GM04504 (cell line): ENCODE measurements around the gene DES.
"Not testable (repeated sequence)": the region's sequence is repeated elsewhere in the genome, so short reads cannot be mapped to it uniquely, and the experiment has no call there.

Source experiments
- DNase-seq: peaks from one replicate; pipeline ENCODE4 v3.0.0-alpha.2; 2012; ENCODE audit warnings: low read depth

The DES gene

DNA sequence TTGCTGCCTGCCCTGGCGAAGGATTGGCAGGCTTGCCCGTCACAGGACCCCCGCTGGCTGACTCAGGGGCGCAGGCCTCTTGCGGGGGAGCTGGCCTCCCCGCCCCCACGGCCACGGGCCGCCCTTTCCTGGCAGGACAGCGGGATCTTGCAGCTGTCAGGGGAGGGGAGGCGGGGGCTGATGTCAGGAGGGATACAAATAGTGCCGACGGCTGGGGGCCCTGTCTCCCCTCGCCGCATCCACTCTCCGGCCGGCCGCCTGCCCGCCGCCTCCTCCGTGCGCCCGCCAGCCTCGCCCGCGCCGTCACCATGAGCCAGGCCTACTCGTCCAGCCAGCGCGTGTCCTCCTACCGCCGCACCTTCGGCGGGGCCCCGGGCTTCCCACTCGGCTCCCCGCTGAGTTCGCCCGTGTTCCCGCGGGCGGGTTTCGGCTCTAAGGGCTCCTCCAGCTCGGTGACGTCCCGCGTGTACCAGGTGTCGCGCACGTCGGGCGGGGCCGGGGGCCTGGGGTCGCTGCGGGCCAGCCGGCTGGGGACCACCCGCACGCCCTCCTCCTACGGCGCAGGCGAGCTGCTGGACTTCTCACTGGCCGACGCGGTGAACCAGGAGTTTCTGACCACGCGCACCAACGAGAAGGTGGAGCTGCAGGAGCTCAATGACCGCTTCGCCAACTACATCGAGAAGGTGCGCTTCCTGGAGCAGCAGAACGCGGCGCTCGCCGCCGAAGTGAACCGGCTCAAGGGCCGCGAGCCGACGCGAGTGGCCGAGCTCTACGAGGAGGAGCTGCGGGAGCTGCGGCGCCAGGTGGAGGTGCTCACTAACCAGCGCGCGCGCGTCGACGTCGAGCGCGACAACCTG, at the start of gene DES:
DES (plus strand) TSS at position 223 of the 857 bp plus-strand sequence; CDS start at position 309, 86 bp downstream.
- no peak for DNase-seq

DNA sequence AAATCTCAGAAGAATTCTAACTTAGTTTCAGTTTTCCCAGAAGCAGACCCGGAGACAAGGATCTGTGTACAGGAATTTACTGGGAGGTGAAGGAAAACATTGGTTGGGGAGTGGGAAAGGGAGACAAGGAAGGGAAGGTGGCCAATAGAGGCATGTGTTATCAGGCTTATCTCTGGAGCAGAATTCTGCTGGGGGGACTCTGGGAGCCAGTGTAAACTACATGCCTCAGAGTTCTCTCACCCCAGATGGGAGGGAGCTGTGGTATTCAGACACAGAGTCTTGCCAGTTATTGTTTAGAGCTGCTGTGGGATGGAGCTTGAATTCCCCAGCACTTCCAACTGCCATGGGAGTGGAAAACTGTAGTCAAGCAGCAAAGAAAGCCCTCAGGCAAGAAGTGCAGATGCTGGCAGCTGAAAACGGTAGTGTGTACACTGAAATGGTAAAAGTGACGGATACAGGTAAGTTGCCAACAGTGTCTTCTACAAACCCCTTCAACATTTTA, 49.4 kb upstream of the DES start:
- peak; percentile 61 for DNase-seq

DNA sequence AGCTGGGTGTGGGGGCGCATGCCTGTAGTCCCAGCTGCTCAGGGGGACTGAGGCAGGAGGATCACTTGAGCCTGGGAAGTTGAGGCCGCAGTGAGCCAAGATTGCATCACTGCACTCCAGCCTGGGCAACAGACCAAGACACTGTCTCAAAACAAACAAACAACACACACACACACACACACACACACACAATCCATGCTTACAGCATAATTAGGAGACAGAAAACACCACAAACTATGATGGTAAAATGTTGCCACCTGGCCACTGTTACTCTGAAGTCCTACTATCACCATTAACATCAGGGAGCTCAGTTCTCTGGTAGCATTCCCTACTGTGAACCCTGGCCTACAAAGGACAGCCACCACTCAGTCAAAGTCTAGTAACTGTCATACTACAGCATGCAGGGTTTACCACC, 48.7 kb upstream of the DES start:
- peak; percentile 44 for DNase-seq

DNA sequence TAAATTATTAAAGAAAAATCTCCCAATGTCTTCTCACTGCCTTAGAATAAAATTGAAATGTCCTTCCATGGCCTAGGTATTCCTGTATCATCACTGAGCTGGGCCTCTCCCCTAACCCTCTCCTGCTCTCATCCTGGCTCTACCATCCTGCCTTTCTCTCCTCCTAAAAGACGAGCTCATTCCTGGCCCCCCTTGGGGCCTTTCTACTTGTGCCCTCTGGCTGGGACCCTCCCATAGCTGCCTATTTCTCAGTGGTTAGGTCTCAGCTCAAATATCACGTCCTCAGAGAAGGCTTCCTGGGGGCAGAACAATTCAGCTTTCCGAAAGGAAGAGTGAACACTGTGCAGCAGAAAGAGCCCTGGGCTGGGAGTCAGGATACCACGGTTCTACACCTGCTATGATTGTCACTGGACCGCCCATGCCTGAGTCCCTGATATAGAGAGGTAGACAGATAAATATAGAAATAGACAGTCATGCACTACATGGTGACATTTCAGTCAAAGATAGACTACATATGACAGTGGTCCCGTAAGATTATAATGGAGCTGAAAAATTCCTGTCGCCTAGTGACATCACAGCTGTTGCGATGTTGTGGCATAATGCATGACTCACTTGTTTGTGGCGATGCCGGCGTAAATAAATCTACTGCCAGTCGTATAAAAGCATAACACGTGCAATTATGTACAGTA, 39.9 kb upstream of the DES start:
- no peak for DNase-seq

DNA sequence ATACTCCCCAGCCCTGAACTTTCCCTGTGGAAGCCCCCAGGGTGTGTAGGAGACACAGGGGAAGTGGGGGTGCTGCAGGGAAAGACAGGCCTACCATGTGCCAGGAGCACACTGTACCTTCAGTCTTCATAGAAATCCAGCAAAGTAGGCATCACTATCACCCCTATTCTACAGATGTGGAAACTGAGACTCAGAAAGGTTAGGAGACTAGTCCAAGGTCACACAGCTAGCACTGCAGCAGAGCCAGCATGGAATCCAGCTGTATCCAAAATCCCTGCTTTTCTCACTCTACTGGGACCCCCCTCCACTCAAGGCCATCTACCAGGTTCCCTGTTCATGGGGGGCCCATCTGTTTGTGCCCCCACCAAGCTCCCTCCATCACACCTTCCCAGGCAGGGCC, 37.3 kb upstream of the DES start:
- DNase-seq = no peak

DNA sequence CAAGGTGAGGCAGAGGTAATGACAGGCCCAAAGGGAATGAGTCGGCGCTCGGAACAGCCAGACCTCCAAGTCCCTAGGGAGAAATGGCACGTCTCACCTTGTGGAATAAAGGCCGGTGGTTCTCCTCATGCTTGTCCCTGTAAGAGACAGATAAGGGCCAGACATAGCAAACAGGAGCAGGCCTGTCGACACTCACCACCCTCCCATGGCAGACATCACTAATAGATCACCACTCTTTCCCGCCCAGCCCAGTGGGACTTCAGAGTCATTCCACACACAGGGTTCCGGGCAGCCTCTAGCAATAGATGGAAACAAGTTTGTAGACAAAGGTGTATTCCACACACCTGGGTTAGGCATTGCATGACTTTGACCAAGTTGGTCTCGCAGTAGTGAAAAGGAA, 36.7 kb upstream of the DES start:
- no peak for DNase-seq

DNA sequence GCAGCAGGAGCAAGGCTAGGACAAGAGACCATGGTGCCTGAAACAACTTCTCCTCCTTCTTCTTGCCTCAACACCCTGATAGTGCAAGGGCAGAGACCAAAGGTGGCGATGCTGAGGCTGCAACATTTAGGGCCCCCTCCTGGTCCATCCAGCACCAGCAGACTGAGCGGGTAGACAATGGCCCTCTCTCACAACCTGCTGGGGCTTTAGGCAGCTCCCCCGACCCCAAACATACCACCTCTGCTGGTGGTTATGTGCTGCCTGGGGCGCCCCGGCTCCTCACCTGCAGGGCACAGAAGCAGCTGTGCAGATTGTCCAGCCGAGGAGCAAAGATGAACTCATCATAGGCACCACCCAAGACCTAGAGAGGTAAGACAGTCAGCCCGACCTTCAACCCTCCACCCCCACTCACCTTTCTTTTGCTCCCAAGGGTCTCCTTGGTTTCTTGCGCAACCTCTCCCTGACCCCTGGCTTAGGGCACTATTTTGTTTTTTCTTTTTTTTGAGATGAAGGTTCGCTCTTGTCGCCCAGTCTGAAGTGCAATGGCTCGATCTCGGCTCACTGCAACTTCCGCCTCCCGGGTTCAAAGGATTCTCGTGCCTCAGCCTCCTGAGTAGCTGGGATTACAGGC, 34.0 kb upstream of the DES start:
- no peak for DNase-seq

DNA sequence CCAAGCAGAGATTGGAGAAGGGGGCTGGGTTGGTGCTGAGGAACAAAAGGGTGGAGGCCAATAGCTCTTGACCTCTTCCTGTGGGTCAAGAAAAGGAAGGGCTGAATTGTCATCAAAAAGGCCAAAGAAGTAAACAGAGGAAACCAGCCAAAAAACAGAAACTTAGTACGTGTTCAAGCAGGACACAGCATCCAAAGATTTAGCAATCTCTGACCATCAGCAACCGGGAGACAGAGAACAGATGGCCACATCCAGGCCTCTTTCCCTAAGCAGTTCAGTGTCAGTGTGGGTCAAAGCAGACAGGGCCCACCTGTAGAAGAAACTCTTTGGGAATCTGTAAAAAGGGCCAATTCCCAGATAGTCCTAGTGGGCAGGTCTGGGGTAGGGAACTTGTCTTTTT, 33.3 kb upstream of the DES start:
- DNase-seq = no peak

DNA sequence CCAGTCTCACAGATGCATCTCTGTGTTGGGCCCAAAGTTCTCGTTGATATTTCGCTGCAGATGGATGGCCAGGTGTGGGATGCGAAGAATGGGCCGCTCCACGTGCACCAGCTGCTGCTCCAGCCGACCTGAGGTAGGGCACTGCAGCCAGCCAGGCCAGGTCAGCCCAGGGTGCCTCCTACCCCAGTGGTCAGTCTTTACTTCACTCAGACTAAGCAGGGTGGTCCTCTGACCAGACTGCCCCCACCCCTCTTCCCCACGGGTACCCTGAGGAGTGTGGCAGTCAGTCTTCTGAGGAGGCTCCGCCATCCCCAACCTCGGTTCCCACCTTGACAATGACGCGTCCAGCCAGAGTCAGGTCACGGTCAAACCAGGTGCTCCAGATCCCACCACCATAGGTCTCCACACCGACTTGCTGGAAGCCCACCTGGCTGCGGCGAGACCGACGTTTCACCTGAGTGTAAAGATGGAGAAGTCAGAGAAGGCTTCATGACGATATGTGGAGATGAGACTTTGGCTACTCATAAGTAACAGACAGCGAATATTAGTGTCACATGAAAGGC, 32.1 kb upstream of the DES start:
- no peak for DNase-seq

DNA sequence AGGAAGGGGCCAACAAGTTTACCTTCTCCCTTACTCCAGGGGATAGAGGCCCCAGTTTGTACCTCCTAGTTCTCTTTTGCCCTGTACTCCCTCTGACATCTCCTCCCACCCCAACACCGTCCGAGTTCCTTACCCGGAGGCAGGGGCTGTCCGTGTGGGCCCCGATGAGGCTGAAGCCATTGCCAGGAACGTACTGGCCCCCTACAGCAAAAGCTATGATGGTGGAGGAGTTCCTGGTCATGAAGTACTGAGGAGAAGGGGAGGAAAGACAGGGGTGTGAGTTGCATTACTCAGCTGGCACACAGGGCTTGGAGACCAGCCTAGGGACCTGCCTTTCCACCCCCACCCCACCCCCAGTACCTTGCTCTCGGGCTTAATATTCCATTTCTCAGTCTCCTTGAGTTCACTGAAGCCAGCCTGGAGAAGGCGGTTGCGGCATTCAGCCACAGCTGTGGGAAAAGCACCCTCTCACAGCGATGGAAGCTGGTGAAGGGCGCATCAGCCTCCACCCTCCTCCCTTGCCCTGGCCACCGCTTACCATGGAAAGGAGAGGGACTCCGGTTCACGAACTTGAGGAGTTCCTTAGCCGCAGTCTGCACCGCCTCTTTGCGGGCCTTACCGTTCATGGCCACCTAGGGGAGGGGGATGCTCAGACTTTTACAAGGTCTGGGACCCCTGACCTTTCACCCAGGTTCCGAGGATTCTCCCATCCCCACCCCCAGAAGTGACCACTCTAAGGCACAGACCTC, 31.5 kb upstream of the DES start:
- DNase-seq = no peak

DNA sequence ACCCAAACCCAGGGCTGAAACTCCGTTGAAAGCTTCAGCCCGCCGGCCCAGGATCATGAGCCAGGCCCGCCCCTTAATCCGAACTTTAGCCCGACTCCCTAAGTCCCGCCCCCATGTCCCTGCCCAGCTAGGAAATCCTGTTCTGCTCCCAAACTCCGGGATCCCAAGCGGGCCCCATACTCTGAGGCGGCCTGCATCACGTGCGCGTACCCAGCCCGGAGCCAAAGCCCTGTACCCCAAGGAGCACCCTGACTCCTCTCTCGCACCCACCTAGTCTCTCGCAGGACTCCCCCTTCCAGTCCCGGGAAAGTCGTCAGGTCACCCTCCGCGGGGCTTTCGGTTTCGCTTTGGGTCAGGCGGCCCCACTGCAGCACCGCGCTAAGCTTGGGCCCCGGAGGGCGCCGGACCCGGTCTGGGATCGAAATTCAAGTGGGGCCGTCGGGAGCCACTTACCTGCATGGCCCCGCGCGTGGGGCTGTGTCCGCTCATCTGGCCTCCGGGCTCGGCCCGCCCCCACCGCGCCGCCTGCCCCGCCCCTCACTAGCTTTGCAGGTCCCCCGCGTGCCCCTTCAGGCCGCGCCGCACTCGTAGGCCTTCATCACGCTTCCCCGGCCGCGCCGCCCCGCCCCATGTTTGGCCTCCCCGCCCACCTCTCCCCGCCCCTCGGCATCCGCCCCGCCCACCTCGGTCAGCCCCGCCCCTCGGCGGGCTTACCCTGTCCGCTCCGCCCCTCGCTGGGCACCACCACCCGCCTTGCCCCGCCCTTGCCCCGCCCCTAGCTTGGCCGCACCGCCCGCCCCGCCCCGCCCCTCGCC, 30.7 kb upstream of the DES start, which contains the start of gene DNPEP:
DNPEP (minus strand) TSS at position 607 of the 815 bp plus-strand sequence; CDS start at position 489, 118 bp downstream.
- peak; percentile 83 for DNase-seq

DNA sequence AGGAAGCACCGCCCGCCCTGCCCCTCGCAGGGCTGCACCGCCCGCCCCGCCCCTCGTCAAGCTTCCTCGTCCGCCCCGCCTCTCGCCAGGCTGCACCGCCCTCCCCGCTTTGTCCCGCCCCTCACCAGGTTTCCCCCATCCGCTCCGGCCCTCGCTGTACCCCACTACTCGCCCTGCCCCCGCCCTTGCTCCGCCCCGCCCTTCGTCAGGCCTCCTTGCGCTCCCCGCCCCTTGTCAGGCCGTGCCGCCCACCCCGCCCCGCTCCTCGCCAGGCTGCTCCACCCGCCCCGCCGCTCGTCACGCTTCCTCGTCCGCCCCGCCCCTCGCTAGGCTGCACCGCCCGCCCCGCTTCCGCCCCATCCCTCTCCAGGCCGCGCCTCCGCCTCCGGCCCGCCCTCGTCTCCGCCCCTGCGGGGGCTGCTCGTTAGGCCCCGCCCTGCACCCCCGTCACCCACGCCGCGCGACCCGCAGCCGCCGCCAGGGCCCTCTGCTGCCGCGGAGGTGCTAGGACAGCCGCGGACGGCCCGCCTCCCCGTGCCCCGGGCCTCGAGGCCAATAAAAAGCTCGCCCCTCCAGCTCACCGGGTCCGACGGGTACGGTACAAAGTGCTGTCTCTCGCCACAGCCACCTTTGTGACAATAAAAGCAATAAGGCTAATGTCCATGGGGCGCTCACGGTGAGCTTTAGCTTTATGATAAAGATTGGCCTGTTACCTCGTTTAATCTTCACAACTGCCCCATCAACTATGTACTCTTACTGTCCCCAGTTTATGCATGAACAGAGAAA, 29.9 kb upstream of the DES start:
- peak; percentile 93 for DNase-seq

DNA sequence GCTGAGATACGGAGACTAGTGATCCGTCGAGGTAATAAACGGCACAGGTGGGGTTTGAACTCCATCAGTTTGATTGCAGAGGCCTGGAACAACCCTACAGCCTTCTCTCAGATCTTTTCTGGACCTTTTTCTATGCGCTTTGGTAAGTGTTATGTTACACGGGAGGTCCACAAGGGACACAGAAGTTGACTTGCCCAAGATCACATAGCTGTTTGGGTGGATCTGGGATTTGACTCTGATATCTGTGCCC, 29.3 kb upstream of the DES start:
- DNase-seq = no peak

DNA sequence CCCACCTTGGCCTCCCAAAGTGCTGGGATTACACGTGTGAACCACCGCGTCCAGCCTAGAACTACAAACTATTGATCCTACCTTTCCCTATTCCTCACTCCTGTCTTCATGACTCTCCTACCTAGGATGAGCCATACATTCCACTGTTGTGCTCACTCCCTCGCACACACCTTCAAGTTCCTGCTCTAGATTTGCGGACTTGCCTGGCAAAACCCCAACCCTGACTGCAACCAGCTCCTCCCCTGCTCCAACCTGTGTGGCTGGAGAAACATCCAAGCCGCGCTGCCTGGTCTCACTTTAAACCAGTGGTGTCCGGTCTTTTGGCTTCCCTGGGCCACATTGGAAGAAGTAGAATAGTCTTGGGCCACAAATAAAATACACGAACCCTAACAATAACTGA, 25.4 kb upstream of the DES start:
- no peak for DNase-seq

DNA sequence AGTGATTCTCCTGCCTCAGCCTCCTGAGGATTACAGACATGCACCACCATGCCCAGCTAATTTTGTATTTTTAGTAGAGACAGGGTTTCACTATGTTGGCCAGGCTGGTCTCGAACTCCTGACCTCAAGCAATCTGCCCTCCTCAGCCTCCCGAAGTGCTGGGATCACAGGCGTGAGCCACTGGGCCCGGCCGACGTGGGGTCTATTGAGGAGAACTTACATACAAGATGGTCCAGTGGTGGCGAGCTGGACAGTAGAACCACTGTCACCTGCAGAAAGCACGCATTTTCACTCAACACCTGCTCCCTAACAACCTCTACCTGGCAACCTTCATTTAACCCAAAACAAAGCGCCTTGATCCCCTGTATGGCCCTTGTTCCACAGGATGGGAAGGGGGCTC, 23.1 kb upstream of the DES start:
- DNase-seq = not testable (repeated sequence)

DNA sequence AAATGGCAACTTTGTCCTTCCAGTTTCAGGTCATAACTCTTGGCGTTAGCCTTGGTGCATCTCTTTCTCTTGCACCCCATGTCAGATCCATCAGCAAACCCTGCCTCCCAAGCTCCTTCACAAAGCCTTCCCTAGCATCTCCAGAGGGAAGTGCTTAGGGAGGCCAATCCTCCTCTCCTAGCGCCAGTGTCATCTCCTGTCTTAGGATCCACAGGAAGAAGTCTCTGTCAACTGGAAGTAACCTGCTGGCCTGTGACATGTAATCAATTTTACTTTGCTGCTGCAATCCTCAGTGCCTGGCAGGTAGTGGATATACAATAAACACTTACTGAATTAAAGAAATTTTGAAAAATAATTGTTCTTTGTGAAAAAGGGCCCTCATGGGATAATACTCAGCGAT, 22.6 kb upstream of the DES start:
- DNase-seq = no peak

DNA sequence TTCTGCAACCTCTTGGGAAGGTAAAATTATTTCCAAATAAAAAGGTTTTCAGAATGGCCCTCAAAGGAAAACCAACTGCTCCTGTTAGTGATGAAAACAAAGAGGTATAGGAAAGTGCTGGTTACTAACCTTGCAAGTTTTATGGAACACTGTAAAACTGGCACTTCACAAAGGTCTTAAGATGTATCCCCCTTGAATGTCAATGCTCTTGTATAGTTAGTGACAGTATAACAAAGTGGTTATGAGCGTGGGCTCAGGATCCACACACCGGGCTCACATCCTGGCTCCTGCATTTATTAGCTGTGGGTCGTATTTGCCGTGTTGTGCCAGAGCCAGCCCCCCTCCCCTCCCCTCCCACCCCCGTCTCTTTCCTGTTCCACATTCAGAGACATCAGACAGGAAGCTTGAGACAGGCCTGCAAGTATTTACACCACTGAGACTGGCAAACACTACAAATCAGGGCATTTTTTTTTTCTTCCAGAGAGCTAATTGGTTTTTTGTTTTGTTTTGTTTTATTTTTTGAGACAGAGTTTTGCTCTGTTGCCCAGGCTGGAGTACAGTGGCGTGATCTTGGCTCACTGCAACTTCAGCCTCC, 21.2 kb upstream of the DES start:
- no peak for DNase-seq

DNA sequence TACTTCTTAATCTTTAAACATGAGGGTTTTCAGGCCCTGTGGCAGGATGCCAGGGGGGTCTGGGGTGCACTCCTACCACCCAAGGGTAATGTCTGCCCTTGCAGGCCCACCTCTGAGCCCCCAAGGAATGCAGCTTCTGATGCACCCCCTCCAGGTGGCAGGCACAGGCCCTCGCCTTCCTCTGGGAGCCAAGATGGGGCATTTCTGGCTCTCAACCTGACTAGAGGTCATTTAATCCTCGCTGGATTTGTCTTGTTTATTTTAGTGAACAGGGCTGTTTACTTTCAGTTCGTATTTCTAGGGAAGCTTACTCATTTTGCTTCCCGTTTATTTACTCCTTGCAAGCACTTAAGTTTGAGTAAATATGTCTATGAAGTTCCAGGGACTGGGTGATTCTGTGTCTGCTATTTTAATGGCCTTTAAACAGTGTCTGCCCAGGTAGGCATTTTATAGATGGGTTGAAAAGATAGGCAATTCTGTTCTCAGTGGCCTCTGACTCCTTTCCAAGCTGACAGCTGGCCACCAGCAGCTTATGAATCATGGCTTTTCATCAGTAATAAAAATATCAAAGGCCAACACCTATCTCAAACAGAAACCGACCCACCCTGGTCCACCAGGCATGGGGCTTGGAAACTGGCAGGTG, 19.3 kb upstream of the DES start:
- DNase-seq = no peak

DNA sequence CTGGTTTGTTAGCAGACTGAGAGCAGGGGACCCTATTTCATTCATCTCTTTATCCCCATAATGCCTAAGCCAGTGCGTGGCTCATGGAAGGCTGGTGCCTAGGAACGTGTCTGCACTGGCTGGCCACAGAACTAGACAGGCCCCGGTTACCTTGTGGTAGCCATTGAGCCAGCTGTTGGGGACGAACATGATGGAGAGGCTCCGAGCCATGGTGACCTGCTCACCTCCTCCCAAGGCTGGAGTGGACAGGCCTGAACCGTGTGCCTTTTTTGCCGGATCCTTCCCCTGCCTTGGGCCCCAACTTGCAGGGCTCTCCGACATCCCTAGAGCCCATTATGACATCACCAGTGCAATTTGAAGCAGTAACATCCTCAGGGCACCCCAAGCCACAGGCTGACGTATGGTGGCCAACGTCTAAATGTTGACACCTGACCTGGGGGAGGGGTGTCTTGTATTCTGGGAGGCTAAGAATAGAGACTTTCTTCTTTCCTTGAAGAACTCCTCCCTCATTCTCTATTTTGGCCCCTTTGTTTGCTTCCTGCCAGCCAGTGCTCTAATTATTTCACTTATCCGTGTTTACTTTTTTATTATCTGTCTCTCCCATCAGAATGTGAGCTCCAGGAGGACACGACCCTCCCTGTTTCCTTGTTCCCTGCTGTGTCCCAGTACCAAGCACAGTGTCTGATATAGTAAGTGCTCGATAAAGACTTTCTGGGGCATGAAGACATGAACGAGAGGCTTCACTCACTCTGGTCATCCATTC, 18.3 kb upstream of the DES start:
- DNase-seq = no peak
